Activated T-cell treated with anti-CD3 and anti-CD28 coated beads, Interleukin-2, amount 50 U/mL, for 24 hours (primary cell): ENCODE results near the gene RNF212B.

Experiments
- DNase-seq: peaks from one replicate; pipeline ENCODE4 v3.0.0-alpha.2; 2020
- H3K27ac Mint-ChIP-seq: 2 replicates; pipeline ENCODE4 v1.8.0; 2020; ENCODE audit warnings: mild to moderate bottlenecking, mixed read lengths
- H3K27me3 Mint-ChIP-seq: 2 replicates; pipeline ENCODE4 v1.8.0; 2020; ENCODE audit warnings: mixed read lengths
- H3K36me3 Mint-ChIP-seq: 2 replicates; pipeline ENCODE4 v1.8.0; 2020; ENCODE audit warnings: low read depth, mixed read lengths
- H3K4me1 Mint-ChIP-seq: 2 replicates; pipeline ENCODE4 v1.8.0; 2020; ENCODE audit warnings: low read depth, mixed read lengths
- H3K4me3 Mint-ChIP-seq: 2 replicates; pipeline ENCODE4 v1.8.0; 2020; ENCODE audit warnings: mild to moderate bottlenecking, moderate library complexity, mixed read lengths
- H3K9me3 Mint-ChIP-seq: 2 replicates; pipeline ENCODE4 v1.8.0; 2020; ENCODE audit warnings: mixed read lengths

The RNF212B gene

DNA sequence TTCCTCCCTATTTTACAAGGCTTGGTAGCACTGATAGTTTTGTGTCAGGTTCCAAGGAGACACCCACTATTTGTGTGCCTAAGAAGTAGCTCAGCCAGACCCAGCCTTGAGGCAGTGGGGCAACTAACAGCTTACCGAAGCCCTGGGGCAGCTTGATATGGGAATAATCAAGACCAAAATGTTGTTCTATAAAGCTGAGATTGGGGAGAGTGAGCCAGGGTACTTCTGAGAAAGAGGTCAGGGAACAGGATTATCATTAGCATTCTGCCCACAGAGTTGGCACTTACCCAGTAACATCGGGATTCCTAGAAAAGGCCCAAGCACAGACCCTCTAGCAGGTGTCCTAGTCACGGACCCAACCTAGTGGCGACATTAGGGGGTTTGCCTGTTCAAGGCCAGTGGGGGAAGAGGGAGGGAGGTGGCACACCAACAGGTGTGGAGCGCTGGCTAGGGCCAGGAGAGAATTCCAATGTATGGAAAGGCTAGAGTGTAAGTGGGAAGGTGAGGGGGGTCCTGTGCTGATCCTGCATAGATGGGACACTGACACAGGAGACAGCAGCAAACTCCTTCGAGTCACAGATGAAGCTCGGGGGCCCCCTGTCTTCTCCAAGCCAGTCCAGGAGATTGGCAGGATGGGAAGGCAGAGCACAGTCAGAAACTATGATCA is 60.0 kb downstream of the RNF212B start:
- DNase-seq: no peak
- Mint-ChIP-seq H3K27ac (peak overlapping the region; percentile 20), H3K9me3 (no peaks in the 10 kb centered on the region), H3K4me1 (peaks cover 36% of the 10 kb centered on the region), H3K4me3 (no peak overlapping the region), H3K36me3 (peaks cover 52% of the 10 kb centered on the region), H3K27me3 (no peaks in the 10 kb centered on the region)

GRCh38 chr14:23299211-23299957 is 61.6 kb downstream of the RNF212B start:
- DNase-seq: no peak
- Mint-ChIP-seq H3K36me3 (peaks cover 53% of the 10 kb centered on the region), H3K4me3 (peak overlapping the region; percentile 87), H3K4me1 (peaks cover 37% of the 10 kb centered on the region), H3K27me3 (no peaks in the 10 kb centered on the region), H3K27ac (peak overlapping the region; percentile 97), H3K9me3 (no peaks in the 10 kb centered on the region)

DNA sequence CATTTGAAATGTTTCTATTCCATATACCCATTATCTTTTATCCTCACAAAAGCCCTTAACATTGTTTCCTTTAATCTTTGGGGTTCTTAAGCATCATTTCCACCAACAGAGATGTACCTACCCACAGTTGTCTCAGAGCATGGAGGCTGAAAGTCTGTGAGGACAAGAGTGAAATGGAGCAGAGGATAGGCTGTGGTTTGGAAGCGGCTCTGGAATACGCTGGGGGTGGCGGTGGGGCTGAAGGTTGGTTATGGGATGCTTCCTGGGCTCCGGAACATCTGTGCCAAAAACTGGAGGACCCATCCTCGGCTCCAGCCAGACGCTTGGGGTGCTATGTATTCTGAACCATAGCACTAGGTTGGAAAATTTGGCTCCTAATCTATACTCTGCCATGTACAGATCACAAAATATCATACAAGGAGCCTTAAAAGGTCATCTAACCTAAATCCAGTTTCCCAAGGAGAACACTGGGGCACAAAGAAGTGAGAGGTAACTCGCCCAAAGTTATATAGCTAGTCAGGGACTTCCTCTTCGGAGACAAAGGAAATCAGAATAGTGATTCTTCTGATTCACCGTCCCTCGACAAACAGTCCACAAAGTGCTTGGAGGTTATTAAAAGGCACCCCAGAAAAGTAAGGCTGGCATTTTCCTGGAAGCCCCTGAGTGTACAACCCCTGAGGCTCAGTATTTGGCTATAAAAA is 62.4 kb downstream of the RNF212B start:
- H3K4me1 Mint-ChIP-seq: peaks cover 32% of the 10 kb centered on the region
- no peaks in the 10 kb centered on the region for H3K9me3 Mint-ChIP-seq
- H3K4me3 Mint-ChIP-seq: peak overlapping the region; percentile 87
- no peaks in the 10 kb centered on the region for H3K27me3 Mint-ChIP-seq
- DNase-seq: no peak
- peaks cover 53% of the 10 kb centered on the region for H3K36me3 Mint-ChIP-seq
- H3K27ac Mint-ChIP-seq: peak overlapping the region; percentile 97

DNA sequence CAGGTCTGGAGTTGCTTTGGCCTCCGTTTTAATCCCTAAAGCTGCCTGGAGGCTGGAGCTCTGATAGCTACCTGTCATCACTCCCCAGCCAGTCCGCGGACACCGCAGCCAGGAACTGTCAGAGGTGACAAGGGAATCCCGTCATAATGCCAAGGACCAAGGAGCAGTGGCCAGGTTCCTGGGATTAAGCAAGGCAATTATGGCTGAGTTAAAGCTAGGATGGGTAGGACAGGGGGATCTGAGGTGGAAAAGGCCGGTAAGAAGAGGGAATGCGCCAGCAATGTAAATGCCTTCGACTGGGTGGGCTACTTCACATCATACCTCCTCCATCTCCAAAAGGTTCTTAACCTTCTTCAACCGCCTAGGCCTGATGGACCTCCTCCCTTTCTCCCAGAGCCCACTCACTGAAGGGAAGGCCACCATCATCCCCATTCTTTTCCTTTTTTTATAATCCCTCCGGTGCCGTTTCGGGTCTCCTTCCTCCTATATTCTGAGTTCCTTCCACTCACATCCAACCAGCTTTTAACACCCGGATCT is 63.0 kb downstream of the RNF212B start:
- Mint-ChIP-seq H3K27me3 (peaks cover 4% of the 10 kb centered on the region), H3K27ac (peak overlapping the region; percentile 97), H3K36me3 (peaks cover 50% of the 10 kb centered on the region), H3K9me3 (no peaks in the 10 kb centered on the region), H3K4me3 (peak overlapping the region; percentile 87), H3K4me1 (peaks cover 29% of the 10 kb centered on the region)
- DNase-seq: peak; percentile 46

DNA sequence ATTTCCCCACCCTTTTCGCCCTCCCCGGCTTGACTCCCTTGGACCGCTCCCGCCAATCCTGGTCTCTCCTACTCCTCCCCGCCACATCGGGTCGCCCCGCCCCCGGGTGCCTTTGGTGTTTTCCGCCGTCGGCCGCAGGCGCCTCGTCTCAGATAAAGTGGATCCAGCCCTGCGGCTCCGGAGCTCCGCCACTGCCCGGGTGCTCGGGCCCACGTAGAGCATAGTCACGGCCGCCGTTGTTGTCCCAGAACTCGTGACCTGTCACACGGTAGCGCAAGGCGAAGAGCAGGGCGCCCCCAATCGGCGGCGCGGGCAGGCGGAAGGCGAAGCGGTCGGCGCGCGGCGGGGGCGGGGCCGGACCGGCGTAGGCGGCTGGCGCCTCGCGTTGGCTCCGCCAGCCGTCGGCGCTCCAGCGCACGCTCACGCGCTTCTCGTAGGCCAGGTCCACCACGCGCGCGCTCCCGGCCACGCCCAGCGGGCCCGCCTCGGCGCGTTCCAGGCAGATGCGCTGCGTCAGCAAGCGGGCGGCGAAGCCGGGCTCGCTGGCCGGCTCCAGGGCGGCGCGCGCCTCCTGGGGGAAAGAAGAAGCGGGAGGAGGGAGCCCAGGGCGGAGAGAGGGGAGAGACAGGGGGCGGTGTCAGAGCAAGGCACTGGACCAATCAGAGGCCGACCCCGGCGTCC is 63.7 kb downstream of the RNF212B start:
- H3K27ac Mint-ChIP-seq: peak overlapping the region; percentile 97
- H3K36me3 Mint-ChIP-seq: peaks cover 46% of the 10 kb centered on the region
- peak overlapping the region; percentile 97 for H3K4me3 Mint-ChIP-seq
- H3K9me3 Mint-ChIP-seq: no peaks in the 10 kb centered on the region
- peaks cover 29% of the 10 kb centered on the region for H3K4me1 Mint-ChIP-seq
- DNase-seq: peak; percentile 99
- H3K27me3 Mint-ChIP-seq: peaks cover 11% of the 10 kb centered on the region

DNA sequence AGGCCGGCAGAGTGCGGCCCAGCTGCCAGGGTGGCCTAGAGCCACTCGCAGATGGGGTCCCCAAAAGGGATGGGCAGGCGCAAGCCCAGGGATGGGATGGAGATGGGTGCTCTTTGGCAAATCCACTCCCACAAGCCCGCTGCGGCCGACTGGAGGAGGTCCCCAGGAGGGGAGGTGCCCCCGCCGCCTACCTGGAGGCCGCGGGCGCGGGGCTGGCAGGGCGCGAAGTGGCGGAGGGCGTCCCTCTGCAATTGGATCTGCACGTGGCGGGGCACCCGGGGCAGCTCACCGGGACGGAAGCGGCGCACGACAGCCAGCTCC is 64.2 kb downstream of the RNF212B start:
- DNase-seq: no peak
- Mint-ChIP-seq H3K9me3 (no peaks in the 10 kb centered on the region), H3K36me3 (peaks cover 41% of the 10 kb centered on the region), H3K4me1 (peaks cover 29% of the 10 kb centered on the region), H3K27me3 (peaks cover 14% of the 10 kb centered on the region), H3K27ac (peak overlapping the region; percentile 97), H3K4me3 (peak overlapping the region; percentile 97)

- H3K36me3 Mint-ChIP-seq: peaks cover 35% of the 10 kb centered on the region
- DNase-seq: peak; percentile 89
- H3K27ac Mint-ChIP-seq: peak within 1 kb of the TSS; percentile 99
- H3K4me3 Mint-ChIP-seq: peak within 1 kb of the TSS; percentile 97
- H3K9me3 Mint-ChIP-seq: no peaks in the 10 kb centered on the region
- H3K27me3 Mint-ChIP-seq: peaks cover 20% of the 10 kb centered on the region
- H3K4me1 Mint-ChIP-seq: peaks cover 29% of the 10 kb centered on the region
Observed at GRCh38 chr14:23302290-23303225, 64.8 kb downstream of the RNF212B start, which contains the start of gene PPP1R3E. Gene PPP1R3E, minus strand, starts transcription at chr14:23302859. Its CDS starts 283 bp downstream, at chr14:23302576.

GRCh38 chr14:23306412-23307145 is 68.8 kb downstream of the RNF212B start, which contains the start of gene BCL2L2:
Gene BCL2L2, plus strand, starts transcription at chr14:23306833. Its CDS starts 935 bp downstream, at chr14:23307768.
- Mint-ChIP-seq H3K27ac (no peak within 1 kb of the TSS), H3K4me3 (peak within 1 kb of the TSS; percentile 33), H3K4me1 (peaks cover 12% of the 10 kb centered on the region), H3K36me3 (peaks cover 3% of the 10 kb centered on the region), H3K27me3 (peaks cover 37% of the 10 kb centered on the region), H3K9me3 (no peaks in the 10 kb centered on the region)
- DNase-seq: no peak

GRCh38 chr14:23307146-23307530 is 69.4 kb downstream of the RNF212B start:
- no peak overlapping the region for H3K27ac Mint-ChIP-seq
- H3K4me1 Mint-ChIP-seq: peaks cover 12% of the 10 kb centered on the region
- peaks cover 3% of the 10 kb centered on the region for H3K36me3 Mint-ChIP-seq
- DNase-seq: no peak
- no peaks in the 10 kb centered on the region for H3K9me3 Mint-ChIP-seq
- H3K27me3 Mint-ChIP-seq: peaks cover 37% of the 10 kb centered on the region
- no peak overlapping the region for H3K4me3 Mint-ChIP-seq

GRCh38 chr14:23307687-23308644 is 70.2 kb downstream of the RNF212B start:
- Mint-ChIP-seq H3K27me3 (peaks cover 37% of the 10 kb centered on the region), H3K4me1 (peaks cover 7% of the 10 kb centered on the region), H3K36me3 (no peaks in the 10 kb centered on the region), H3K9me3 (no peaks in the 10 kb centered on the region), H3K4me3 (no peak overlapping the region), H3K27ac (no peak overlapping the region)
- DNase-seq: no peak

- DNase-seq: no peak
- no peak overlapping the region for H3K4me3 Mint-ChIP-seq
- H3K27ac Mint-ChIP-seq: no peak overlapping the region
- H3K4me1 Mint-ChIP-seq: peaks cover 4% of the 10 kb centered on the region
- H3K36me3 Mint-ChIP-seq: no peaks in the 10 kb centered on the region
- H3K27me3 Mint-ChIP-seq: peaks cover 37% of the 10 kb centered on the region
- no peaks in the 10 kb centered on the region for H3K9me3 Mint-ChIP-seq
Observed at GRCh38 chr14:23308721-23309445, 71.1 kb downstream of the RNF212B start.
